ENCODE results near the gene CFAP20DC. TPM values are rescaled to one million over a fixed set of nuclear protein-coding genes. Genes with fewer than 3 reads are reported as not detected.

CFAP20DC gene
- total and polyA plus RNA-seq, 2 donors (not counting 1 experiment from before 2014, with no cell fraction given), result 1.9 to 3.8 TPM

GRCh38 chr3:58884453-58884852 lies 165.4 kb downstream of the CFAP20DC start:
- no peak overlapping the region for H3K27ac ChIP-seq (ENCODE audit: insufficient read depth, low read length)
- no peak for DNase-seq (ENCODE audit: low read depth in 2 of 2)
- H3K4me2 ChIP-seq (ENCODE audit: extremely low read depth, insufficient read depth, low read length), result no peak overlapping the region
- no peak overlapping the region for H2AFZ ChIP-seq (ENCODE audit: low read length)
- no peaks in the 10 kb centered on the region for H3K36me3 ChIP-seq (ENCODE audit: control insufficient read depth, insufficient read depth, low read length)
- no peak for TF ChIP-seq CTCF (conservative IDR thresholded peaks at IDR 0.05 in 1 of 2, IDR thresholded peaks at IDR 0.05 in 1 of 2; ENCODE audit: low read depth in 1 of 2, low read length in 2 of 2)
- no peak for TF ChIP-seq EZH2 (IDR thresholded peaks at IDR 0.05; ENCODE audit: low read length, missing control alignments)
- H3K79me2 ChIP-seq (ENCODE audit: control insufficient read depth, insufficient read depth, low read length), result no peaks in the 10 kb centered on the region
- H3K4me3 ChIP-seq (replicated peaks in 1 of 4; ENCODE audit: control extremely low read depth in 1 of 4, insufficient read depth in 1 of 4, low read depth in 3 of 4, low read length in 4 of 4), result no peak overlapping the region
- no peaks in the 10 kb centered on the region for H4K20me1 ChIP-seq (ENCODE audit: control insufficient read depth, extremely low read depth, insufficient read depth, low read length)
- no peaks in the 10 kb centered on the region for H3K27me3 ChIP-seq (ENCODE audit: control insufficient read depth, insufficient read depth, low read length)
- no peak overlapping the region for H3K9ac ChIP-seq (ENCODE audit: insufficient read depth, low read length)
- no peaks in the 10 kb centered on the region for H3K4me1 ChIP-seq (ENCODE audit: control insufficient read depth, extremely low read depth, insufficient read depth, low read length)
- no peaks in the 10 kb centered on the region for H3K9me3 ChIP-seq (ENCODE audit: control insufficient read depth, insufficient read depth, low read depth, low read length)

GRCh38 chr3:58880182-58880581 lies 169.6 kb downstream of the CFAP20DC start:
- Histone ChIP-seq H3K4me1 (ENCODE audit: control insufficient read depth, extremely low read depth, insufficient read depth, low read length) (no peaks in the 10 kb centered on the region), H3K79me2 (ENCODE audit: control insufficient read depth, insufficient read depth, low read length) (no peaks in the 10 kb centered on the region), H3K4me2 (ENCODE audit: extremely low read depth, insufficient read depth, low read length) (peak overlapping the region; percentile 35), H3K9ac (ENCODE audit: insufficient read depth, low read length) (no peak overlapping the region), H3K9me3 (ENCODE audit: control insufficient read depth, insufficient read depth, low read depth, low read length) (no peaks in the 10 kb centered on the region), H3K27ac (ENCODE audit: insufficient read depth, low read length) (no peak overlapping the region), H3K36me3 (ENCODE audit: control insufficient read depth, insufficient read depth, low read length) (no peaks in the 10 kb centered on the region), H2AFZ (ENCODE audit: low read length) (peak overlapping the region; percentile 29), H4K20me1 (ENCODE audit: control insufficient read depth, extremely low read depth, insufficient read depth, low read length) (no peaks in the 10 kb centered on the region), H3K27me3 (ENCODE audit: control insufficient read depth, insufficient read depth, low read length) (no peaks in the 10 kb centered on the region), H3K4me3 (replicated peaks in 1 of 4; ENCODE audit: control extremely low read depth in 1 of 4, insufficient read depth in 1 of 4, low read depth in 3 of 4, low read length in 4 of 4) (no peak overlapping the region)
- peak; percentile 31 to 44 for DNase-seq (ENCODE audit: low read depth in 2 of 2)
- TF ChIP-seq EZH2 (IDR thresholded peaks at IDR 0.05; ENCODE audit: low read length, missing control alignments), result no peak
- no peak for TF ChIP-seq CTCF (conservative IDR thresholded peaks at IDR 0.05 in 1 of 2, IDR thresholded peaks at IDR 0.05 in 1 of 2; ENCODE audit: low read depth in 1 of 2, low read length in 2 of 2)

- Histone ChIP-seq H3K9me3 (ENCODE audit: control insufficient read depth, insufficient read depth, low read depth, low read length) (no peaks in the 10 kb centered on the region), H3K27me3 (ENCODE audit: control insufficient read depth, insufficient read depth, low read length) (no peaks in the 10 kb centered on the region), H3K27ac (ENCODE audit: insufficient read depth, low read length) (no peak overlapping the region), H3K79me2 (ENCODE audit: control insufficient read depth, insufficient read depth, low read length) (no peaks in the 10 kb centered on the region), H3K4me1 (ENCODE audit: control insufficient read depth, extremely low read depth, insufficient read depth, low read length) (peaks cover 2% of the 10 kb centered on the region), H3K4me3 (replicated peaks in 1 of 4; ENCODE audit: control extremely low read depth in 1 of 4, insufficient read depth in 1 of 4, low read depth in 3 of 4, low read length in 4 of 4) (no peak overlapping the region), H2AFZ (ENCODE audit: low read length) (no peak overlapping the region), H3K4me2 (ENCODE audit: extremely low read depth, insufficient read depth, low read length) (no peak overlapping the region), H3K9ac (ENCODE audit: insufficient read depth, low read length) (no peak overlapping the region), H4K20me1 (ENCODE audit: control insufficient read depth, extremely low read depth, insufficient read depth, low read length) (no peaks in the 10 kb centered on the region), H3K36me3 (ENCODE audit: control insufficient read depth, insufficient read depth, low read length) (no peaks in the 10 kb centered on the region)
- no peak for TF ChIP-seq CTCF (conservative IDR thresholded peaks at IDR 0.05 in 1 of 2, IDR thresholded peaks at IDR 0.05 in 1 of 2; ENCODE audit: low read depth in 1 of 2, low read length in 2 of 2)
- no peak for TF ChIP-seq EZH2 (IDR thresholded peaks at IDR 0.05; ENCODE audit: low read length, missing control alignments)
- DNase-seq (ENCODE audit: low read depth in 2 of 2), result peak; percentile 24 to 62
Measured at GRCh38 chr3:58874795-58875194, 175.0 kb downstream of the CFAP20DC start.
